CD4-positive, alpha-beta T cell (primary cell): ENCODE results near the gene LOXL1. TPM values are rescaled to one million over a fixed set of nuclear protein-coding genes. Genes with fewer than 3 reads are reported as not detected.

Experiments
- ATAC-seq: fragments of 200-7000 bp; cut with Tn5 transposase; one replicate; pipeline ENCODE4 v1.10.0; 2022; ENCODE audit warnings: mild to moderate bottlenecking; ENCODE audit not compliant: poor library complexity
- CTCF ChIA-PET: fragments of 350-600 bp; sonication (Branson Sonifier 250); formaldehyde crosslinking; loops from one replicate; lab custom pipeline; 2021; ENCODE audit warnings: antibody characterized with exemption, inconsistent platforms; lab: Charles Lee
- POLR2A ChIA-PET: fragments of 350-600 bp; sonication (Branson Sonifier 250); formaldehyde crosslinking; loops from one replicate; lab custom pipeline; 2021; ENCODE audit warnings: antibody characterized with exemption, inconsistent platforms; lab: Charles Lee
- DNase-seq, 14 experiments: peaks; one replicate each; pipeline ENCODE4 v3.0.0-alpha.2; 2013 to 2020; ENCODE audit warnings: mixed read lengths in 2 of 14
- H3K27ac ChIP-seq, 2 donors: one replicate each; pipeline versions ENCODE4 v1.5.1 to v1.7.0; 2013; ENCODE audit warnings: low read length in 2 of 2, low read depth in 1 of 2, mild to moderate bottlenecking in 1 of 2
- H3K27me3 ChIP-seq, 2 experiments: 1 replicate in 1 of 2; 2 replicates in 1 of 2; pipeline versions ENCODE4 v1.6.1 to v1.7.0; 2013; ENCODE audit warnings: low read length in 2 of 2, control low read depth in 1 of 2, mild to moderate bottlenecking in 1 of 2, moderate library complexity in 1 of 2; ENCODE audit not compliant: insufficient read depth in 2 of 2, control insufficient read depth in 1 of 2
- H3K36me3 ChIP-seq: one replicate; pipeline ENCODE4 v1.6.1; 2013; ENCODE audit warnings: low read length, control low read depth; ENCODE audit not compliant: insufficient read depth
- H3K4me1 ChIP-seq: one replicate; pipeline ENCODE4 v1.6.1; 2013; ENCODE audit warnings: low read length, control low read depth; ENCODE audit not compliant: insufficient read depth
- H3K4me3 ChIP-seq: one replicate; pipeline ENCODE4 v1.5.1; 2013; ENCODE audit warnings: mild to moderate bottlenecking, low read length, moderate library complexity
- H3K9me3 ChIP-seq, 2 experiments: 1 replicate in 1 of 2; 2 replicates in 1 of 2; pipeline versions ENCODE4 v1.6.1 to v1.7.0; 2013; ENCODE audit warnings: low read length in 2 of 2, mild to moderate bottlenecking in 2 of 2, control low read depth in 1 of 2, moderate library complexity in 1 of 2; ENCODE audit not compliant: control insufficient read depth in 1 of 2, insufficient read depth in 1 of 2
- H3K27ac Mint-ChIP-seq: one replicate; pipeline ENCODE4 v1.8.0; 2020; ENCODE audit warnings: mixed read lengths
- H3K27me3 Mint-ChIP-seq: one replicate; pipeline ENCODE4 v1.8.0; 2021; ENCODE audit warnings: mixed read lengths
- H3K36me3 Mint-ChIP-seq: one replicate; pipeline ENCODE4 v1.8.0; 2021; ENCODE audit warnings: low read depth, mixed read lengths
- H3K4me1 Mint-ChIP-seq: one replicate; pipeline ENCODE4 v1.8.0; 2021; ENCODE audit warnings: low read depth, mixed read lengths
- H3K4me3 Mint-ChIP-seq: one replicate; pipeline ENCODE4 v1.8.0; 2020; ENCODE audit warnings: mild to moderate bottlenecking, mixed read lengths
- H3K9me3 Mint-ChIP-seq: one replicate; pipeline ENCODE4 v1.8.0; 2020; ENCODE audit warnings: mixed read lengths
- intact Hi-C, 2 experiments: fragments of 100-400 bp; cut with DNase I in 1 of 2; cut with micrococcal nuclease in 1 of 2; formaldehyde crosslinking; loops; one replicate each; pipeline versions ENCODE4 v1.15.1 to v1.9.0; 2023 to 2025; cut with DNase I, micrococcal nuclease
- total RNA-seq, 174 experiments: library from RNA in 2 of 174; stranded (reverse) in 2 of 174; gene quantifications; one replicate each; pipeline ENCODE4 v1.2.3 and lab custom pipeline; 2021 to 2026
- TF ChIP-seq, protein P1 (sequence below): fragments of 200-600 bp; IDR thresholded peaks from one replicate; pipeline ENCODE4 v1.8.0; 2022; ENCODE audit warnings: antibody characterized with exemption, mild to moderate bottlenecking

The LOXL1 gene
- total RNA-seq, 2 experiments from 2014 or later: 3.0 to 3.5 TPM

DNA sequence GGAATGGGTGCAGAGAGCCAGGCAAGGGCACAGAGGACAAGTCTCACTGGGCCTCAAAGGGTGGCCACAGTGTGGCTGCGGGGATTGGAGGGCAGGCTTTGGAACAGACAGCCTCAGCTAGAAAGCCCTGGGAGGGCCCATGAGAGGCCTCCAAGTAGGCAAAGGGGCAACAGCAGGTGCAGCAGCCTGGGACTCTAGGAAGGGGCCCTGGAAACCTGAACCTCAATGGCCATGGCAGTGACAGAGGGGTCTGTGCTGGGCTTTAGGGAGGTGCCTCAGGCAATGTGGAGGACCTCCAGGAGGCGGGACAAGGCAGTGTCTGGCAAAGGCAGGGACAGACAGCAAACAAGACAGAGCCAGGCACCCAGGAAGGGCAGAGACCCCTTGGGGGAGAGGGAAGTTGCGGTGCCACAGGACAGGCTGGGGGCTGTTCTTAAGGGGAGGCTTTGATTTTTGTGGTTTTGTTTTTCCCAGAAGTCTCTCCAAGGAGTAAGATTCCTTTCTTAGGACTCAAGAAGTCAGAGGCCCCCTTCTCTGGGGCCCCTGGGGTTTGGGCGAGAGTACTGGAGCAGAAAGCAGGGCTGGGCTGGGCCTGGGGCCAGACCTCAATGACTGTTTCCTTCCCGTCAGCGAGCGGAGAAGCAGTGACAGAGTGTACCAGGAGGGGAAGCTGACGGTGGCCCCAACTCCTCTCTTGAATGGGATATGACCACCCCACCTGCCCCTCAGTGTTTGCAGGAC is 56.1 kb downstream of the LOXL1 start:
- H3K4me3 ChIP-seq: no peak overlapping the region
- peaks cover 30% of the 10 kb centered on the region for H3K36me3 Mint-ChIP-seq
- CTCF ChIA-PET: no interaction called here
- ATAC-seq (peak; percentile 66), DNase-seq (peak in 5 of 14 experiments; percentile 25 to 55 (median 39))
- peaks cover 37% of the 10 kb centered on the region for H3K4me1 ChIP-seq
- H3K36me3 ChIP-seq: peaks cover 4% of the 10 kb centered on the region
- H3K27me3 Mint-ChIP-seq: no peaks in the 10 kb centered on the region
- intact Hi-C loops: no loop called here
- peaks cover 26% of the 10 kb centered on the region for H3K4me1 Mint-ChIP-seq
- no peak overlapping the region for H3K27ac ChIP-seq
- TF ChIP-seq, protein P1, sequence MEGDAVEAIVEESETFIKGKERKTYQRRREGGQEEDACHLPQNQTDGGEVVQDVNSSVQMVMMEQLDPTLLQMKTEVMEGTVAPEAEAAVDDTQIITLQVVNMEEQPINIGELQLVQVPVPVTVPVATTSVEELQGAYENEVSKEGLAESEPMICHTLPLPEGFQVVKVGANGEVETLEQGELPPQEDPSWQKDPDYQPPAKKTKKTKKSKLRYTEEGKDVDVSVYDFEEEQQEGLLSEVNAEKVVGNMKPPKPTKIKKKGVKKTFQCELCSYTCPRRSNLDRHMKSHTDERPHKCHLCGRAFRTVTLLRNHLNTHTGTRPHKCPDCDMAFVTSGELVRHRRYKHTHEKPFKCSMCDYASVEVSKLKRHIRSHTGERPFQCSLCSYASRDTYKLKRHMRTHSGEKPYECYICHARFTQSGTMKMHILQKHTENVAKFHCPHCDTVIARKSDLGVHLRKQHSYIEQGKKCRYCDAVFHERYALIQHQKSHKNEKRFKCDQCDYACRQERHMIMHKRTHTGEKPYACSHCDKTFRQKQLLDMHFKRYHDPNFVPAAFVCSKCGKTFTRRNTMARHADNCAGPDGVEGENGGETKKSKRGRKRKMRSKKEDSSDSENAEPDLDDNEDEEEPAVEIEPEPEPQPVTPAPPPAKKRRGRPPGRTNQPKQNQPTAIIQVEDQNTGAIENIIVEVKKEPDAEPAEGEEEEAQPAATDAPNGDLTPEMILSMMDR: no peak
- no peaks in the 10 kb centered on the region for H3K27me3 ChIP-seq
- POLR2A ChIA-PET: interaction anchor here (1.0 kb wide), 2 partner anchors 12 to 17 kb away, joined by 3 to 4 read pairs; partner anchors contain the start of gene PML
- no peaks in the 10 kb centered on the region for H3K9me3 ChIP-seq
- peak overlapping the region; percentile 21 for H3K4me3 Mint-ChIP-seq
- peak overlapping the region; percentile 10 for H3K27ac Mint-ChIP-seq
- H3K9me3 Mint-ChIP-seq: no peaks in the 10 kb centered on the region

DNA sequence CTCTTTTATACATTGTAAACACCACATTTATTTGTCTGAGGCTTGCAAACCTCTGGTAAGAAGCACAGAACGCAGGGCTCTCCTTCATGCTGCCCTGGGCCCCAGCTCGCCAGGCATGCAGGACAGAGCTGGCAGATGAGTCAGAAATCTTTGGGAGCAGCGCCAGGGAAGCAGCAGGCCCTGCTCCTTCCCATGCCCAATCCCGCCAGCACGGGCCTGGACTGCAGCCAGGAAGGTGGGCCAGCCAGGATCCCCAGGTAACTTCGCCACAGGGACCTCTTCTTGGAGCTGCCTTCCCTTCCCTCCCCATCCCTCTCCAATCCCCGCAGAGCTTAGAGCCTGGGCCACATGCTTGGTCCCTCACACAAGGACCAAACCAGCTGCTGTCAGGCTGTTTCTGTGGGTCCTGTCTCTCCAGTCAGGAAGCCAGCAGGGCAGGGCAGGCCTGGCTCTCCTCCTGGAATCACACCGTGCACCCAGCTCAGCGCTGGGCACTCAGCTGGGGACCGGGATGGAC is 57.0 kb downstream of the LOXL1 start:
- H3K36me3 ChIP-seq: peaks cover 6% of the 10 kb centered on the region
- Mint-ChIP-seq H3K27me3 (no peaks in the 10 kb centered on the region), H3K4me3 (no peak overlapping the region), H3K27ac (no peak overlapping the region), H3K36me3 (peaks cover 31% of the 10 kb centered on the region), H3K4me1 (peaks cover 26% of the 10 kb centered on the region), H3K9me3 (no peaks in the 10 kb centered on the region)
- DNase-seq (no peak), ATAC-seq (no peak)
- H3K27me3 ChIP-seq: no peaks in the 10 kb centered on the region
- no peaks in the 10 kb centered on the region for H3K9me3 ChIP-seq
- POLR2A ChIA-PET: interaction anchor here (1.0 kb wide), 2 partner anchors 11 to 18 kb away, joined by 3 to 4 read pairs; partner anchors contain the start of gene PML
- TF ChIP-seq, protein P1: no peak
- CTCF ChIA-PET: no interaction called here
- no peak overlapping the region for H3K4me3 ChIP-seq
- H3K4me1 ChIP-seq: peaks cover 37% of the 10 kb centered on the region
- intact Hi-C loops: no loop called here
- no peak overlapping the region for H3K27ac ChIP-seq

DNA sequence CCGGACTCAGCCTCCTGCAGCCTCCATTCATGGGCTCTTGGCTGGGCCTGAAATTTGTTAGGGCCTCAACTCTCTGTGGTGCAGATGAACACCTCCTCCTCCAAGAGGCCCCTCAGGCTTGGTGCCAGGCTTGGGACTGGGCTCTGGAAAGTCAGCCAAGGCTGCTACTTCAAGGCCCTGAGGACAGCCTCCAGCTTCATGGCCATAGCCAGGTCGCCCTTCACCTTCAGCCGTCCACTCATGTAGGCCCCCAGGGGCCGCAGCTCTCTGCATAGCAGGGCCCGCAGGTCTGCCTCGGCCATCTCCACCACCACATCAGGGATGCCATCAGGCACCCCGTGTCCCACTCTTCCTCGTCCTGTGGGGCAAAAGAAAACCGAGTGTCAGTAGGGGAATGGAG is 57.5 kb downstream of the LOXL1 start:
- CTCF ChIA-PET: no interaction called here
- POLR2A ChIA-PET: no interaction called here
- DNase-seq (no peak), ATAC-seq (no peak)
- Mint-ChIP-seq H3K4me3 (no peak overlapping the region), H3K36me3 (peaks cover 31% of the 10 kb centered on the region), H3K4me1 (peaks cover 26% of the 10 kb centered on the region), H3K27ac (no peak overlapping the region), H3K9me3 (no peaks in the 10 kb centered on the region), H3K27me3 (no peaks in the 10 kb centered on the region)
- Histone ChIP-seq H3K27me3 (no peaks in the 10 kb centered on the region), H3K9me3 (no peaks in the 10 kb centered on the region), H3K4me1 (peaks cover 37% of the 10 kb centered on the region), H3K4me3 (no peak overlapping the region), H3K36me3 (peaks cover 6% of the 10 kb centered on the region), H3K27ac (no peak overlapping the region)
- intact Hi-C loops: no loop called here
- TF ChIP-seq, protein P1: no peak
